K562 (cell line): ENCODE measurements around the gene PGBD1. TPM values are rescaled to one million over a fixed set of nuclear protein-coding genes. Genes with fewer than 3 reads are reported as not detected.
A peak's percentile ranks its signal among the peaks of the same experiment; 100 is the strongest.

ENCODE experiments used
- ARID1B ChIP-seq: fragments of 450-650 bp; IDR thresholded peaks from 2 replicates; pipeline ENCODE4 v1.6.1; 2016; ENCODE audit warnings: antibody characterized with exemption, mild to moderate bottlenecking, inconsistent platforms
- BCOR ChIP-seq: fragments of 450-650 bp; IDR thresholded peaks from 2 replicates; pipeline ENCODE4 v1.6.1; 2016
- CHD4 ChIP-seq: fragments of 200-600 bp; sonication (generic); IDR thresholded peaks from 3 replicates; pipeline ENCODE4 v1.6.1; 2012; ENCODE audit warnings: low read depth, mild to moderate bottlenecking, mixed read lengths, low read length, inconsistent platforms; ENCODE audit not compliant: insufficient read depth, insufficient replicate concordance, poor library complexity, severe bottlenecking
- CREM ChIP-seq: IDR thresholded peaks from 2 replicates; pipeline ENCODE4 v1.6.1; 2014; ENCODE audit warnings: antibody characterized with exemption, low read depth
- CSDE1 ChIP-seq, 2 experiments: fragments of 450-650 bp; IDR thresholded peaks; 2 replicates each; pipeline ENCODE4 v1.6.1; 2016; ENCODE audit warnings: mild to moderate bottlenecking in 1 of 2
- DDX20 ChIP-seq: fragments of 450-650 bp; IDR thresholded peaks from 2 replicates; pipeline ENCODE4 v1.6.1; 2016; ENCODE audit warnings: missing genetic modification characterization, low read depth, mild to moderate bottlenecking, missing compliant biosample characterization, moderate library complexity
- GTF2F1 ChIP-seq: IDR thresholded peaks from 2 replicates; pipeline ENCODE4 v1.6.1; 2011; ENCODE audit warnings: low read depth, low read length, improper control_type of control experiment
- KDM5B ChIP-seq: fragments of 200-600 bp; sonication (generic); IDR thresholded peaks from 2 replicates; pipeline ENCODE4 v1.6.1; 2012; ENCODE audit warnings: low read depth, mild to moderate bottlenecking, moderate library complexity, low read length, control low read depth, inconsistent platforms; ENCODE audit not compliant: insufficient replicate concordance
- MEF2D ChIP-seq: conservative IDR thresholded peaks from 2 replicates; pipeline ENCODE4 v1.6.1; 2016; ENCODE audit warnings: low read depth, missing genetic modification characterization, missing compliant biosample characterization
- MTA1 ChIP-seq: fragments of 450-650 bp; IDR thresholded peaks from 2 replicates; pipeline ENCODE4 v1.6.1; 2017; ENCODE audit warnings: borderline replicate concordance
- MYC ChIP-seq, 2 experiments: fragments of 250-450 bp in 1 of 2; sonication (Bioruptor Pico) in 1 of 2; IDR thresholded peaks; 2 replicates each; pipeline versions ENCODE4 v1.5.1 to v1.6.1; 2012 to 2021; ENCODE audit warnings: low read depth in 2 of 2, borderline replicate concordance in 1 of 2, improper control_type of control experiment in 1 of 2, low read length in 1 of 2, mild to moderate bottlenecking in 1 of 2, moderate library complexity in 1 of 2
- NR2C1 ChIP-seq, 2 experiments: fragments of 450-650 bp; IDR thresholded peaks; 2 replicates each; pipeline ENCODE4 v1.6.1; 2017; ENCODE audit warnings: mild to moderate bottlenecking in 2 of 2, antibody characterized with exemption in 1 of 2, inconsistent platforms in 1 of 2, missing compliant biosample characterization in 1 of 2, missing genetic modification characterization in 1 of 2
- NRF1 ChIP-seq, 2 experiments: fragments of 450-650 bp; IDR thresholded peaks in 1 of 2; conservative IDR thresholded peaks in 1 of 2; 2 replicates each; pipeline ENCODE4 v1.6.1; 2014; ENCODE audit warnings: mild to moderate bottlenecking in 2 of 2
- RCOR1 ChIP-seq, 2 experiments: IDR thresholded peaks; 2 replicates each; pipeline ENCODE4 v1.6.1; 2012; ENCODE audit warnings: low read depth in 2 of 2, low read length in 2 of 2, borderline replicate concordance in 1 of 2, improper control_type of control experiment in 1 of 2
- SMARCA5 ChIP-seq: fragments of 450-650 bp; IDR thresholded peaks from 2 replicates; pipeline ENCODE4 v1.6.1; 2016
- SMC3 ChIP-seq: conservative IDR thresholded peaks from 2 replicates; pipeline ENCODE4 v1.6.1; 2011; ENCODE audit warnings: low read depth, low read length, improper control_type of control experiment; ENCODE audit not compliant: insufficient read depth
- SP2 ChIP-seq: IDR thresholded peaks from 2 replicates; pipeline ENCODE4 v1.6.1; 2011; ENCODE audit warnings: mild to moderate bottlenecking, low read depth, low read length, moderate library complexity; ENCODE audit not compliant: poor library complexity, severe bottlenecking; ENCODE audit errors: extremely low read depth
- TCF3 ChIP-seq: sonication (generic); formaldehyde crosslinking; IDR thresholded peaks from 2 replicates; pipeline ENCODE4 v1.4.0; 2020; ENCODE audit warnings: mild to moderate bottlenecking, missing genetic modification reagents
- TRIM28 ChIP-seq: fragments of 450-650 bp; IDR thresholded peaks from 2 replicates; pipeline ENCODE4 v1.6.1; 2017
- ZNF24 ChIP-seq: fragments of 450-650 bp; IDR thresholded peaks from 2 replicates; pipeline ENCODE4 v1.6.1; 2016
- ZNF347 ChIP-seq: fragments of 450-650 bp; formaldehyde crosslinking; IDR thresholded peaks from 2 replicates; pipeline ENCODE4 v1.4.0; 2020; ENCODE audit warnings: low read depth, mild to moderate bottlenecking, moderate library complexity
- polyA plus RNA-seq, 8 experiments: library from polyadenylated mRNA; depleted of rRNA in 4 of 8; stranded (reverse) in 5 of 8; unstranded in 3 of 8; fragments of >200 nt; fragmentation: Nextera tagmentation in 2 of 8; fragmentation: Illumina TruSeq in 1 of 8; extraction: Ambion mirVana in 2 of 8; extraction: Trizol in 1 of 8; gene quantifications; 2 replicates each; pipeline versions ENCODE4 v1.2.1 to v1.2.3, GENCODE V29; 2011 to 2014; ENCODE audit warnings: inconsistent platforms in 1 of 8, missing spikeins in 1 of 8
- total RNA-seq, 7 experiments: library from RNA; depleted of rRNA in 6 of 7; stranded (reverse); fragments of >200 nt in 6 of 7; fragmentation: Illumina TruSeq in 2 of 7; extraction: Trizol in 2 of 7; gene quantifications; 2 replicates each; pipeline versions ENCODE4 v1.2.1 to v1.2.3, GENCODE V29; 2011 to 2021; ENCODE audit warnings: low replicate concordance in 1 of 7
- TF ChIP-seq, protein P1 (sequence below): fragments of 450-650 bp; IDR thresholded peaks from 2 replicates; pipeline ENCODE4 v1.6.1; 2014; ENCODE audit warnings: low read depth, mild to moderate bottlenecking, moderate library complexity, borderline replicate concordance
- TF ChIP-seq, protein P2 (sequence below): fragments of 250-450 bp; sonication (Bioruptor Pico); IDR thresholded peaks from 2 replicates; pipeline ENCODE4 v1.4.0; 2020

The PGBD1 gene
- total and polyA plus RNA-seq, 9 of the 15 experiments (the other 6 are each of a cell fraction or from before 2014, with no cell fraction given), result 3.3 to 9.0 (median 7.3) TPM

DNA sequence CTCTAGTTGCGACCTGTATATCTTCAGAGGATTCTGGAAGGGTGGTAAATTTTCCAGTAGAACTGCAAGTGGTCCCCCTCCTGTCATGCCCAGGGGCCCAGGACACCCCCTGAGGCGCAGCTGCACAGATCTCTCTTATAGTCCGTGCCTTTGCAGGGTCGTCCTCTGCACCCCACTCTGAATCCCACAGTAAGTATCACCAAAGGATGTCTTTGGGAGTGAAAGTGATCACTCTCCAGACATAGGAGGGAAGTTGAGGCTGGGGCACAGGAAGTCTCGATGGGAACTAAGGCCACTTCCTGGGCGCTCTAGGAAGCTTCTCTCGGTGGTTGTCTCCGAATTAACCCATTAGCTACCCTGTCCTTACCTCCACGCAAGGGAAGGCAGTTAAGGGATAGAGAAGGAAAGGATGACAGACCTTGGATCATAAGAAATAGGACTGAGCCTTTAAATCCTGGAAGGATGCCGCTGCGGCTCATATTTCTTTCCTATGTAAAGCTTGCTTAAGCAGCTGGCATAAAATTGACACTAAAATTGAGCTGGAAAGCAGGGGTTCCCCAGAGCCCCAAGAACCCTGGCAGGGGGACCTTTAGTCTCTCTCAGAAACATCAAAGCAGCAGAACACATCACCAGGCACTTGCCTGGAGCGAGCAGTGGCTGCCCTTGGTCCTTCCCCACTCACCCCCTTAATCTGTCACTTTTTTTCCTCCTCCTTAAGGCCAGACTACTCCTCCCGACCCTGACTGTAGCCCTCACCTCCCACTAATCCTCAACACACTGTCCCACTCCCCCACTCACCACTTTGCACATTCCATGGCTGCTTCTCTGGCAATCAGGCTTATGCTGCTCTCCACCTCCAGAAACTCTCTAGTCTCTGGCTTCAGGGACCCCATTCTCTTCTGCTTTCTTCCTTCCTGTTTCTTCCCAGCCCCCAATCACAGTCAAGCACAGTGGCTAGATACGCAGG, 29.1 kb upstream of the PGBD1 start, which contains the start of gene ZKSCAN4 (continued):
- peak; percentile 98 for TF ChIP-seq SP2
- peak; percentile 47; the same call in 1 of the 2 replicates for TF ChIP-seq SMARCA5
- TF ChIP-seq CHD4, result peak; percentile 39
- 0 out of 4 replicates have a peak, but pooled peaks of 1 of the 2 experiments have one; percentile 29 for TF ChIP-seq NRF1 (conservative IDR thresholded peaks at IDR 0.05 in 1 of 2, IDR thresholded peaks at IDR 0.05 in 1 of 2)
- no peak for TF ChIP-seq DDX20 (tag)
- TF ChIP-seq ZNF347 (CRISPR knock-in tag), result peak; percentile 3; the same call in 1 of the 2 replicates
- TF ChIP-seq NR2C1 (IDR thresholded peaks at IDR 0.05), result peak; percentile 70
- peak; percentile 55; the same call in 1 of the 2 replicates for TF ChIP-seq NR2C1 (tag; IDR thresholded peaks at IDR 0.05)
- TF ChIP-seq, protein P1, sequence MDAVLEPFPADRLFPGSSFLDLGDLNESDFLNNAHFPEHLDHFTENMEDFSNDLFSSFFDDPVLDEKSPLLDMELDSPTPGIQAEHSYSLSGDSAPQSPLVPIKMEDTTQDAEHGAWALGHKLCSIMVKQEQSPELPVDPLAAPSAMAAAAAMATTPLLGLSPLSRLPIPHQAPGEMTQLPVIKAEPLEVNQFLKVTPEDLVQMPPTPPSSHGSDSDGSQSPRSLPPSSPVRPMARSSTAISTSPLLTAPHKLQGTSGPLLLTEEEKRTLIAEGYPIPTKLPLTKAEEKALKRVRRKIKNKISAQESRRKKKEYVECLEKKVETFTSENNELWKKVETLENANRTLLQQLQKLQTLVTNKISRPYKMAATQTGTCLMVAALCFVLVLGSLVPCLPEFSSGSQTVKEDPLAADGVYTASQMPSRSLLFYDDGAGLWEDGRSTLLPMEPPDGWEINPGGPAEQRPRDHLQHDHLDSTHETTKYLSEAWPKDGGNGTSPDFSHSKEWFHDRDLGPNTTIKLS, result peak; percentile 81; the same call in 1 of the 2 replicates
- TF ChIP-seq TRIM28, result peak; percentile 42; the same call in 1 of the 2 replicates
- TF ChIP-seq, protein P2, sequence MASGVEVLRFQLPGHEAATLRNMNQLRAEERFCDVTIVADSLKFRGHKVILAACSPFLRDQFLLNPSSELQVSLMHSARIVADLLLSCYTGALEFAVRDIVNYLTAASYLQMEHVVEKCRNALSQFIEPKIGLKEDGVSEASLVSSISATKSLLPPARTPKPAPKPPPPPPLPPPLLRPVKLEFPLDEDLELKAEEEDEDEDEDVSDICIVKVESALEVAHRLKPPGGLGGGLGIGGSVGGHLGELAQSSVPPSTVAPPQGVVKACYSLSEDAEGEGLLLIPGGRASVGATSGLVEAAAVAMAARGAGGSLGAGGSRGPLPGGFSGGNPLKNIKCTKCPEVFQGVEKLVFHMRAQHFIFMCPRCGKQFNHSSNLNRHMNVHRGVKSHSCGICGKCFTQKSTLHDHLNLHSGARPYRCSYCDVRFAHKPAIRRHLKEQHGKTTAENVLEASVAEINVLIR (CRISPR knock-in tag), result 0 out of 2 replicates have a peak, but pooled peaks have one; percentile 27
- TF ChIP-seq MYC (IDR thresholded peaks at IDR 0.05; ENCODE audit: low read depth, low read length), result 0 out of 2 replicates have a peak, but pooled peaks have one; percentile 56
- TF ChIP-seq MYC (CRISPR knock-in tag; IDR thresholded peaks at IDR 0.05; ENCODE audit: borderline replicate concordance, low read depth), result no peak
- peak; percentile 67; the same call in 1 of the 2 replicates for TF ChIP-seq ZNF24
- 0 out of 2 replicates have a peak, but pooled peaks have one; percentile 55 for TF ChIP-seq MTA1
- 0 out of 2 replicates have a peak, but pooled peaks have one; percentile 24 for TF ChIP-seq TCF3 (CRISPR knock-in tag)
- peak; percentile 74 for TF ChIP-seq KDM5B
- TF ChIP-seq RCOR1 (IDR thresholded peaks at IDR 0.05; ENCODE audit: borderline replicate concordance in 1 of 2, low read depth in 2 of 2, low read length in 2 of 2), result no peak
- TF ChIP-seq GTF2F1, result 0 out of 2 replicates have a peak, but pooled peaks have one; percentile 59
- 0 out of 2 replicates have a peak, but pooled peaks have one; percentile 7 for TF ChIP-seq ARID1B
- 0 out of 2 replicates have a peak, but pooled peaks have one; percentile 10 for TF ChIP-seq SMC3
- TF ChIP-seq BCOR, result peak; percentile 85
- 0 out of 4 replicates have a peak, but pooled peaks of 1 of the 2 experiments have one; percentile 48 for TF ChIP-seq CSDE1 (IDR thresholded peaks at IDR 0.05)
- peak; percentile 76 for TF ChIP-seq CREM
- TF ChIP-seq MEF2D (tag), result no peak
